ENCODE measurements around the gene VPS11. TPM values are rescaled to one million over a fixed set of nuclear protein-coding genes. Genes with fewer than 3 reads are reported as not detected.

Gene VPS11
- total and polyA plus RNA-seq, 9 donors, result 19.9 to 32.1 (median 30.2) TPM

DNA sequence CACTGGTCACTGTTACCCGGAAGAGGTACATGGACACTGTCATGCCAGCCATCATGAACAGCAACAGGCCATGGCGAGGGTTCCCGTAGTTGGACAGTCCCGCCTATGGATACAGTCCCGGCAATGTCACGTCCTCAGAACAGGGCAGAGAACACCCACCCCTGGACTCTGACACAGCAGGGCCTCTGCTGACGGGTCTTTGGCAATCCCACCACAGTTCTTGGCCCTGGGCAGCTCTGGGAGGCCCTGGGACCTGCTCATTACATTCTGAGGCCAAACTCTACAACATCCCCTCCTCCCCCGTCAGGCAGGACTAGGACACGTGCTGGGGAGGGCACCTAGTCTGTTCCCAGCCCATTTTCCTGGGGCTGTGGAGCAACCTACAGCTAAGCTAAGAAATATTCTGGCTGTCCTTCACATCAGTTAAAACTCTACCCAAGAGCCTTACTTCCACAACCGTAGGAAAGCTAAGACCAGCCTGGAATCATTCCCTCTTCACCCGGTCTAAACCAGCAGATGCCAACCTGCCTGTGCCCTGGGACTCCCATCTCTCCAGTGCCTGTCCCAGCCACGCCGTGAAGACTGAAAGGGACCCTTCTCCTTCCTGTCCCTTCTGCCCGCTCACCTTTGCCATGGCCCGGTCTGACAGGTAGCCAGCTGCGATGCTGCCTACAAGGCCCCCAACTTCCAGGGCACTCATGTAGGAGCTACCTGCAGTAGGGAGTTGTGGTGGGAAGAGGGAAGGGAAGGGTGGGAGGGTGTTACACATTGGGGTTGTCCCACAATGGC, 41.4 kb upstream of the VPS11 start:
- Histone ChIP-seq H3K4me3 (ENCODE audit: low read length) (no peak overlapping the region), H3K27me3 (ENCODE audit: control insufficient read depth, insufficient read depth, low read length) (no peaks in the 10 kb centered on the region), H3K9me3 (replicated peaks; ENCODE audit: control insufficient read depth, low read depth, low read length) (no peaks in the 10 kb centered on the region), H3K36me3 (ENCODE audit: control insufficient read depth, insufficient read depth, low read length) (peaks cover 67% of the 10 kb centered on the region), H3K27ac (ENCODE audit: low read length) (no peak overlapping the region), H3K4me1 (ENCODE audit: control insufficient read depth, insufficient read depth, low read length) (peaks cover 22% of the 10 kb centered on the region)
- no peak for DNase-seq
- WGBS (ENCODE audit: insufficient coverage), result 75% methylated on average over 13 of the region's 16 CpGs

DNA sequence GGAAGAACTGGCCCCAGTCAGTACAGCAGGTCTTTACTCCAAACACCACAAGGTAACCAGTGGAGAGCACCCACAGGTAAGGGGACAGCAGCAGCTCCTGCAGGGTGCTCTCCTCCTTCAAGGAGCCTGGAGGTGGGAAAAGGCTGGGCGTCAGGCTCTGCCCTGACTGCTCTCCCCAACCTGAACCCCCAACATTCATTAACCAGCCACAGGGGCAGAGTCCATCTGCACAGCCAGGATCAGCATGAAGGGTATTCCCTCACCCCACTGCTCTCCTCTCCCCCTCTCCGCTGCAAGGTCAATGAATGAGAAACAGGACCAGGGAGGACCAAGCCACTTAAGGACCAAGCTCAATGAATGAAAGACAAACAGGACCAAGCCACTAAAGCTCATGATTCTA, 40.6 kb upstream of the VPS11 start:
- Histone ChIP-seq H3K4me3 (ENCODE audit: low read length) (no peak overlapping the region), H3K27ac (ENCODE audit: low read length) (no peak overlapping the region), H3K27me3 (ENCODE audit: control insufficient read depth, insufficient read depth, low read length) (no peaks in the 10 kb centered on the region), H3K36me3 (ENCODE audit: control insufficient read depth, insufficient read depth, low read length) (peaks cover 59% of the 10 kb centered on the region), H3K4me1 (ENCODE audit: control insufficient read depth, insufficient read depth, low read length) (peaks cover 22% of the 10 kb centered on the region), H3K9me3 (replicated peaks; ENCODE audit: control insufficient read depth, low read depth, low read length) (no peaks in the 10 kb centered on the region)
- no peak for DNase-seq
- WGBS (ENCODE audit: insufficient coverage), result no CpG with 5 or more reads among the region's 2 CpGs

GRCh38 chr11:119027561-119028345, 39.9 kb upstream of the VPS11 start:
- Histone ChIP-seq H3K4me3 (ENCODE audit: low read length) (no peak overlapping the region), H3K36me3 (ENCODE audit: control insufficient read depth, insufficient read depth, low read length) (peaks cover 53% of the 10 kb centered on the region), H3K9me3 (replicated peaks; ENCODE audit: control insufficient read depth, low read depth, low read length) (no peaks in the 10 kb centered on the region), H3K4me1 (ENCODE audit: control insufficient read depth, insufficient read depth, low read length) (peaks cover 22% of the 10 kb centered on the region), H3K27ac (ENCODE audit: low read length) (no peak overlapping the region), H3K27me3 (ENCODE audit: control insufficient read depth, insufficient read depth, low read length) (no peaks in the 10 kb centered on the region)
- no peak for DNase-seq
- WGBS (ENCODE audit: insufficient coverage), result 100% methylated on average over 5 of the region's 9 CpGs

DNA sequence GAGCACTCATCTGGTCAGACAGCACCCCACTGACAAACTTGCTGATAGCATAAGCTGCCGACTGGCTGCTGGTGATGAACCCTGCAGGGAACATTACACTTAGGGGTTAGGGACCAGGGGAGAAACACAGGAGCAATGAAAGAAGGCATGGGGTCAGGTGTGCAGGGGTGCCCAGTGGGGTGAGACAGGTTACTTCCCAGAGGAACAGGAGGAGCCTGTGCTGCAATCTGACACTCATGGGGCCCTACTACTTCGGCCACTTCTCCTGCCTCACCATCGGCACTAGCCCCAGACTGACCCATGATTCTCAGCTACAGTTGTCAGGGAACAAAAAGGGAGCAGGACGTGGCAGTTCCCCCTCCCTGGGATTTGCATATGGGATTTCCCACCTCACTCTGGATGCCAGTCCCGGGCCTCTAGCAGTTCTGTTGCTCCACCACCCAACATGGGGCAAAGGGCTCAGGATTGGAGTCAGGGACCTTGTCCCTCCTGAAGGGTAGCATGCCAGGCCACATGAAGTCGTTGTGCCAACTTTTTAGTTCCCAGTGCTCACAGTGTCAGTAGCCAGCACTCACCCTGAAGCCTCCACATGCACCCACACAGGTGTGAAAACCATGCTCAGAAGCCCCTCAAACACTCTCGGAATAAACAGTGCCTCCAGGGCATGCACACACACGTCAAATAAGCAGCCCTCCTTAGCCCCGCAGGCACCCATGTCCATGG, 39.1 kb upstream of the VPS11 start:
- Histone ChIP-seq H3K27me3 (ENCODE audit: control insufficient read depth, insufficient read depth, low read length) (no peaks in the 10 kb centered on the region), H3K4me3 (ENCODE audit: low read length) (no peak overlapping the region), H3K4me1 (ENCODE audit: control insufficient read depth, insufficient read depth, low read length) (peaks cover 22% of the 10 kb centered on the region), H3K27ac (ENCODE audit: low read length) (no peak overlapping the region), H3K36me3 (ENCODE audit: control insufficient read depth, insufficient read depth, low read length) (peaks cover 46% of the 10 kb centered on the region), H3K9me3 (replicated peaks; ENCODE audit: control insufficient read depth, low read depth, low read length) (no peaks in the 10 kb centered on the region)
- WGBS (ENCODE audit: insufficient coverage), result 70% methylated on average over 8 of the region's 9 CpGs
- DNase-seq, result no peak

DNA sequence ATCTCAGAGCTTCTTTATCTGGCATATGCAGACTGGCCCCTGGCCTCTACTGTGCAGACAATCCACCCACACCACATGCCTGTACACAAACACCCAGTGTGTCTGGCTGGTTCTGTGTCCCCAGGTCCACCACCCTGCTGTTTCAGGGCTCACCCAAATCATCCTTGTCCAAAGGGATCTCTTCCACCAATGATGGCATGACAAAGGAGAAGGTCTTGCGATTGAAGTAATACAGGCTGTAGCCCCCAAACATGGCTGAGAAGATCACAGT, 38.6 kb upstream of the VPS11 start:
- no peak for DNase-seq
- no peaks in the 10 kb centered on the region for H3K27me3 ChIP-seq (ENCODE audit: control insufficient read depth, insufficient read depth, low read length)
- 60% methylated on average over 1 of the region's 1 CpG for WGBS (ENCODE audit: insufficient coverage)
- no peak overlapping the region for H3K27ac ChIP-seq (ENCODE audit: low read length)
- H3K36me3 ChIP-seq (ENCODE audit: control insufficient read depth, insufficient read depth, low read length), result peaks cover 42% of the 10 kb centered on the region
- no peak overlapping the region for H3K4me3 ChIP-seq (ENCODE audit: low read length)
- H3K9me3 ChIP-seq (replicated peaks; ENCODE audit: control insufficient read depth, low read depth, low read length), result no peaks in the 10 kb centered on the region
- H3K4me1 ChIP-seq (ENCODE audit: control insufficient read depth, insufficient read depth, low read length), result peaks cover 22% of the 10 kb centered on the region

DNA sequence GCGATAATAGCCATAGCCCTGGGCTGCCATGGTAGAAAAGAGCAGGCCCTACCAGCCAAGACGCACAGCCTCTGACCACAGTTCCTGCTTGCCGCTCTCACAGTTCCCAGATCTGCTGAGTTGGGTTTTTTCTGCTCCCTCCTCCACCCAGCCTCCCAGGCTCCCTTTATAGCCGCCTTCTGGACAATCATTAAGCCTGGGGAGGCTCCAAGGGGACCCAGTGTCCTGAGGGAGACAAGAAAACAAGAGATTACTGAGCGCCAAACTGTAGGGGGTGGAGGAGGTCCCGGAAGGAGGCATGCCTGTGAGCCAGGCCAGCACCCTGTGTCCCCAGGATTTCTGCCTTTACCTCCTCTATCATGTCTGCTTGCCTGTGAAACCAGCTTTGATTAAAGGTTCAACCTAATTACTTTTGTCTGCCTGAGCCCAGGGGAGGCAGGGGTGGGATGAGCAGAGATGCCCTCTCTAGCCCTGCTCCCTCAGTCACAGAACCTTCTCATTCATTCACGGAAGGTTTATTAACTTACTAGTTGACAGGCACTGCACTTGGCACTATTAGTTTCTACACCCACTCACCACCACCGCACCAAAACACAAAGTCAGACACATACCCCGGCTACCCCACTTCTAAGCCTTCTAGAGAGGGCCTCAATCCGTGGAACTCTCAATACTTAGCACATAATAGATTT, 38.1 kb upstream of the VPS11 start:
- Histone ChIP-seq H3K4me1 (ENCODE audit: control insufficient read depth, insufficient read depth, low read length) (peaks cover 22% of the 10 kb centered on the region), H3K9me3 (replicated peaks; ENCODE audit: control insufficient read depth, low read depth, low read length) (no peaks in the 10 kb centered on the region), H3K36me3 (ENCODE audit: control insufficient read depth, insufficient read depth, low read length) (peaks cover 37% of the 10 kb centered on the region), H3K4me3 (ENCODE audit: low read length) (peak overlapping the region; percentile 73), H3K27ac (ENCODE audit: low read length) (peak overlapping the region; percentile 7), H3K27me3 (ENCODE audit: control insufficient read depth, insufficient read depth, low read length) (no peaks in the 10 kb centered on the region)
- DNase-seq, result peak; percentile 44
- 65% methylated on average over 5 of the region's 10 CpGs for WGBS (ENCODE audit: insufficient coverage)

- peaks cover 22% of the 10 kb centered on the region for H3K4me1 ChIP-seq (ENCODE audit: control insufficient read depth, insufficient read depth, low read length)
- WGBS (ENCODE audit: insufficient coverage), result 2% methylated on average over 13 of the region's 13 CpGs
Measured at GRCh38 chr11:119030029-119030328, 37.6 kb upstream of the VPS11 start.

DNA sequence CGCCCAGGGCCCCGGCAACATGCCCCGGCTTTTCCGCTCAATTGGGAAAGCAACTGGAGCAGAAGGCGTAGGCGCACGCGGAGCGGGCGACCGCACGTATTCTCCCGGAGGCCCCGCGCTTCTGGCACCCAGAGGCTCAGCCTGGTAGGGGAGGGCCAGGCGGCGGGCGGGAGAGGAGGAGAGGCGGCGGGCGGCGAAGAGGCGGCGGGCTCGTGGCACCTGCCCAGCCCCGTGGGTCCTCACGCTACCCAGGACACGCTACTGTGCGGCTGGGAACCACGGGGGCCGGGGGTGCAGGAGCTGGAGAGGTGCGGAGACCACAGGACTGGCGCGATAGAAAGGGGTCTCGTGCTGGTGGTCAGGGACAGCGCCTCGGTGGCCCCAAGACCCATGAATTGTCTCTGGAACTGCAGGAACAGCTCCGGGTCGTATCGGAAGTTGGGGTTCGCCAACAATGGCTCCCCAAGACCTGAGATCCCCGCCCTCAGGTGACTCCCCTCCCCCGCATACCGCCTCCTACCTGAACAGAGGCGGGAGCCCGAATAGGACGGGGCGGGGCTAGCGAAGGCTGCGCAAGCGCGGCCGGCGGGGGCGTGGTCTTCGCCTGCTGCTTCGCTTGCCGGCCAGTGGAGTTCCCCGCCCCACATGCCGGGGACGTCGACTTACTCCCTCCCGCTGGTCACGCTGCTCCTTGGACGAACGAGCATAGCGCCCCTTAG, 37.1 kb upstream of the VPS11 start, which contains the start of gene SLC37A4:
TSS of gene SLC37A4 (minus strand) at position 549 of the 719 bp plus-strand sequence.
- H3K27me3 ChIP-seq (ENCODE audit: control insufficient read depth, insufficient read depth, low read length), result no peaks in the 10 kb centered on the region
- peak within 1 kb of the TSS; percentile 7 for H3K27ac ChIP-seq (ENCODE audit: low read length)
- H3K4me3 ChIP-seq (ENCODE audit: low read length), result peak within 1 kb of the TSS; percentile 73
- WGBS (ENCODE audit: insufficient coverage), result under 1% methylated on average over 58 of the region's 67 CpGs
- H3K36me3 ChIP-seq (ENCODE audit: control insufficient read depth, insufficient read depth, low read length), result peaks cover 28% of the 10 kb centered on the region
- H3K9me3 ChIP-seq (replicated peaks; ENCODE audit: control insufficient read depth, low read depth, low read length), result no peaks in the 10 kb centered on the region
- DNase-seq, result peak; percentile 97
- H3K4me1 ChIP-seq (ENCODE audit: control insufficient read depth, insufficient read depth, low read length), result peaks cover 22% of the 10 kb centered on the region

More at GRCh38 chr11:119030029-119030328, 37.6 kb upstream of the VPS11 start:
- Histone ChIP-seq H3K4me3 (ENCODE audit: low read length) (peak overlapping the region; percentile 73), H3K9me3 (replicated peaks; ENCODE audit: control insufficient read depth, low read depth, low read length) (no peaks in the 10 kb centered on the region), H3K27ac (ENCODE audit: low read length) (peak overlapping the region; percentile 7), H3K36me3 (ENCODE audit: control insufficient read depth, insufficient read depth, low read length) (peaks cover 32% of the 10 kb centered on the region), H3K27me3 (ENCODE audit: control insufficient read depth, insufficient read depth, low read length) (no peaks in the 10 kb centered on the region)
- no peak for DNase-seq

DNA sequence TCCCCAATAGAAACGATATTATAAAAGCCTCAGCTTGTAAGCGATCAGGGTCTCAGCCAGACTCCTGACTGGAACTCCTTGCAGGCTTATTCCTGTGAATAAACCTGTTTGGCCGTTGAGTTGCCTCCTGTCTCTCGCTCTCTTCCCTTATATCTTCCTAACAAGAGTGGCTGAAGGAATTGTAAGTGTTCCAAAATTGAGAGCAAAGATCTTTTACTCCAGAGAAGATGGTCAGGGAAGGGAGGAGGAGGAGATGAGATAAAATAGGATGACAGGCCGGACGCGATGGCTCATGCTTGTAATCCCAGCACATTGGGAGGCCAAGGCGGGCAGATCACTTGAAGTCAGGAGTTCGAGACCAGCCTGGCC, 35.7 kb upstream of the VPS11 start:
- 89% methylated on average over 6 of the region's 9 CpGs for WGBS (ENCODE audit: insufficient coverage)
- Histone ChIP-seq H3K9me3 (replicated peaks; ENCODE audit: control insufficient read depth, low read depth, low read length) (no peaks in the 10 kb centered on the region), H3K4me3 (ENCODE audit: low read length) (no peak overlapping the region), H3K27ac (ENCODE audit: low read length) (no peak overlapping the region), H3K4me1 (ENCODE audit: control insufficient read depth, insufficient read depth, low read length) (peaks cover 22% of the 10 kb centered on the region), H3K36me3 (ENCODE audit: control insufficient read depth, insufficient read depth, low read length) (peaks cover 16% of the 10 kb centered on the region), H3K27me3 (ENCODE audit: control insufficient read depth, insufficient read depth, low read length) (no peaks in the 10 kb centered on the region)
- no peak for DNase-seq
